Activated CD4-positive, alpha-beta T cell treated with anti-CD3 and anti-CD28 coated beads, Interleukin-2, amount 10 ng/mL, durations not matched to agents 7 days and 5 days (primary cell): ENCODE data around the gene CYBC1. TPM values are rescaled to one million over a fixed set of nuclear protein-coding genes. Genes with fewer than 3 reads are reported as not detected.

Experiments
- CTCF ChIA-PET: fragments of 350-600 bp; sonication (Branson Sonifier 250); formaldehyde crosslinking; loops from one replicate; lab custom pipeline; 2021; ENCODE audit warnings: antibody characterized with exemption; lab: Charles Lee
- POLR2A ChIA-PET: fragments of 350-600 bp; sonication (Branson Sonifier 250); formaldehyde crosslinking; loops from one replicate; lab custom pipeline; 2021; ENCODE audit warnings: antibody characterized with exemption; lab: Charles Lee
- DNase-seq: peaks from one replicate; pipeline ENCODE4 v3.0.0-alpha.2; 2020
- H3K27ac Mint-ChIP-seq: one replicate; pipeline ENCODE4 v1.8.0; 2021; ENCODE audit warnings: mild to moderate bottlenecking, moderate library complexity, mixed read lengths
- H3K27me3 Mint-ChIP-seq: one replicate; pipeline ENCODE4 v1.8.0; 2021; ENCODE audit warnings: mixed read lengths
- H3K36me3 Mint-ChIP-seq: one replicate; pipeline ENCODE4 v1.8.0; 2021; ENCODE audit warnings: low read depth, mixed read lengths
- H3K4me1 Mint-ChIP-seq: one replicate; pipeline ENCODE4 v1.8.0; 2021; ENCODE audit warnings: mixed read lengths
- H3K4me3 Mint-ChIP-seq: one replicate; pipeline ENCODE4 v1.8.0; 2021; ENCODE audit warnings: mild to moderate bottlenecking, moderate library complexity, mixed read lengths
- H3K9me3 Mint-ChIP-seq: one replicate; pipeline ENCODE4 v1.8.0; 2021; ENCODE audit warnings: mixed read lengths
- total RNA-seq, 2 experiments: library from RNA; stranded (reverse); gene quantifications; one replicate each; pipeline ENCODE4 v1.2.3, GENCODE V29; 2021

CYBC1 gene
- total RNA-seq, 2 experiments from 2014 or later, result 300 to 324 TPM

DNA sequence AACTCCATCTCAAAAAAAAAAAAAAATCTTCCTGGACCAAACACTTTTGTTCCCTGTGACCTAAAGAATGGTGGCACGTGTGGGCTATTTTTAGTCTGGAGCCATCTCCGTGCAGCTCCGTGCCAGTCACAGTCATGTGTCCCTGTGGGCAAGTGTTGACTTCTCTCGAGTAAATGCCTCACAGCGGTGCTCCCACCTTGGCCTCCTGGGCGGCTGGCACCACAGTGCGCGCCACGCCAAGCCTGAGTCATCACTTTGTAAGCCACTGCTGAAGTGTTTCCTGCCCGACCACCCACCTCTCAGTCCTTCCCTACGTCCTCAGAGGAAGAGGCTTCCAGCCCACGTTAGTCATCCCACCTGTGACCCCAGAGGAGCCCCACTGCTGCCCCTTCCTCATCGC is 43.3 kb downstream of the CYBC1 start:
- H3K27ac Mint-ChIP-seq, result no peak overlapping the region
- peaks cover 5% of the 10 kb centered on the region for H3K4me1 Mint-ChIP-seq
- no peaks in the 10 kb centered on the region for H3K9me3 Mint-ChIP-seq
- H3K27me3 Mint-ChIP-seq, result no peaks in the 10 kb centered on the region
- H3K4me3 Mint-ChIP-seq, result no peak overlapping the region
- peaks cover 15% of the 10 kb centered on the region for H3K36me3 Mint-ChIP-seq
- CTCF ChIA-PET, result interaction anchor here (0.6 kb wide), 1 partner anchor 675 kb away, joined by 5 read pairs; no protein-coding TSS in a partner anchor
- DNase-seq, result no peak
- POLR2A ChIA-PET, result no interaction called here

- Mint-ChIP-seq H3K27me3 (no peaks in the 10 kb centered on the region), H3K4me1 (peaks cover 12% of the 10 kb centered on the region), H3K4me3 (no peak overlapping the region), H3K36me3 (peaks cover 18% of the 10 kb centered on the region), H3K9me3 (no peaks in the 10 kb centered on the region), H3K27ac (no peak overlapping the region)
- POLR2A ChIA-PET, result no interaction called here
- DNase-seq, result no peak
- CTCF ChIA-PET, result no interaction called here
Measured at GRCh38 chr17:82406131-82406671, 44.4 kb downstream of the CYBC1 start.

DNA sequence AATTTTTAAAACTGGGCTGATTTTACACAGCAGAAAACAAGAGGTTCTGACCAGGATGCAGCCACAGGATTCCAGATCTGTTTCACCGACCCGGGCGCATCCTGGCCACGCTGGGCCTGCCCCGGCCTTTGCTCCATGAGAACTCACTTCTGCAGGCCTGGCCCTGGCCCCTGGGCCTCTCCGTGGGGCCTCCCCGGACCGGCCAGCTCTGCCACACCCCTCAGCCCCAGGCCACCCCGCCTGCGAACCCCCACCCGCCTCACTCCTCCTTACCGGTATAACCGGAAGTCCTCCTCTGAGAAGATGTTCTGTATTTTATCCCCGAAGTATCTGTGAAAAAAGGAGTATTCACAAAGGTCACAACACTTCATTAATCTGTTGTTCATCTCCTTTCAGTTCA is 45.5 kb downstream of the CYBC1 start:
- Mint-ChIP-seq H3K4me3 (no peak overlapping the region), H3K27ac (no peak overlapping the region), H3K9me3 (no peaks in the 10 kb centered on the region), H3K36me3 (peaks cover 20% of the 10 kb centered on the region), H3K4me1 (peaks cover 21% of the 10 kb centered on the region), H3K27me3 (no peaks in the 10 kb centered on the region)
- CTCF ChIA-PET, result no interaction called here
- no peak for DNase-seq
- POLR2A ChIA-PET, result no interaction called here

- H3K4me1 Mint-ChIP-seq, result peaks cover 21% of the 10 kb centered on the region
- ChIA-PET CTCF (interaction anchor here (0.6 to 1.9 kb wide), 2 partner anchors 10 to 88 kb away, joined by 3 to 7 read pairs; no protein-coding TSS in a partner anchor), POLR2A (no interaction called here)
- H3K9me3 Mint-ChIP-seq, result no peaks in the 10 kb centered on the region
- no peak overlapping the region for H3K4me3 Mint-ChIP-seq
- no peak overlapping the region for H3K27ac Mint-ChIP-seq
- H3K27me3 Mint-ChIP-seq, result no peaks in the 10 kb centered on the region
- DNase-seq, result no peak
- H3K36me3 Mint-ChIP-seq, result peaks cover 20% of the 10 kb centered on the region
Measured at GRCh38 chr17:82403662-82404660, 46.6 kb downstream of the CYBC1 start.

DNA sequence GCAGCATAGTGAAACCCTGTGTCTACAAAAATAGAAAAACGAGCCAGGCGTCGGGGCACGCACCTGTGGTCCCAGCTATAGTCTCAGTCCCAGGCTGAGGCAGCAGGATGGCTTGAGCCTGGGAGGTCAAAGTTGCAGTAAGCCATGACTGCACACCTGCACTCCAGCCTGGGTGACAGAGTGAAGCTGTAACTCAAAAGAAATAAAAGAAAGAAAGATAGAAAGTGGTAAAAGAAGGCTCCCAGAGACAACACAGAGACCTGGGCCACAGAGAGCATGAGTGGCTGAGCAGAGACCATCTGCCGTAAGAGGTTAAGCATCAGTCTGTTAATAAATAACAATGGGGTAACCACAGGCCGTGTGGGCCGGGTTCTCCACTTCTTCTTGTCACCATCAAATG is 47.7 kb downstream of the CYBC1 start:
- Mint-ChIP-seq H3K36me3 (peaks cover 20% of the 10 kb centered on the region), H3K27ac (no peak overlapping the region), H3K4me1 (peaks cover 21% of the 10 kb centered on the region), H3K4me3 (no peak overlapping the region), H3K27me3 (no peaks in the 10 kb centered on the region), H3K9me3 (no peaks in the 10 kb centered on the region)
- CTCF ChIA-PET, result interaction anchor here (1.9 kb wide), 1 partner anchor 11 kb away, joined by 7 read pairs; no protein-coding TSS in a partner anchor
- no peak for DNase-seq
- POLR2A ChIA-PET, result no interaction called here

DNA sequence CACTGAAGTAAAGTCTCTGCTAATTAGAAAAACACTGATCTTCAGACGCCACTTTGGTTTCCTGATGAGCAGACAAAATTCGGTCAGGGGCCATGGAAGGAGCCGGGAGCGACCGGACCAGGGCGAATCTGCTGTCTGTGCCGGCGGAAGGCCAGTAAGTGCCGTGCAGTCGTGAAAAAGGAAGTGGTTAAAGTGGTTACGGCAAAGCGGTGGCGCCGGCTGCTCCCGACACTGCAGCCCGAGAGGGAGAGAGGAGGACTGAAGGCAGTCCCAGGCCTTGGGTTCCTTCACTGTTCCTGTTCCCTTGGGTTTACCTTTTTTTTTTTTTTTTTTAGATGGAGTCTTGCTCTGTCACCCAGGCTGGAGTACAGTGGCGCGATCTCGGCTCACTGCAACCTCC is 49.7 kb downstream of the CYBC1 start:
- Mint-ChIP-seq H3K27ac (peak overlapping the region; percentile 88), H3K36me3 (peaks cover 19% of the 10 kb centered on the region), H3K9me3 (no peaks in the 10 kb centered on the region), H3K4me3 (peak overlapping the region; percentile 65), H3K27me3 (no peaks in the 10 kb centered on the region), H3K4me1 (peaks cover 18% of the 10 kb centered on the region)
- ChIA-PET POLR2A (no interaction called here), CTCF (no interaction called here)
- DNase-seq, result peak; percentile 66

GRCh38 chr17:82400206-82400605 is 50.3 kb downstream of the CYBC1 start:
- POLR2A ChIA-PET, result no interaction called here

DNA sequence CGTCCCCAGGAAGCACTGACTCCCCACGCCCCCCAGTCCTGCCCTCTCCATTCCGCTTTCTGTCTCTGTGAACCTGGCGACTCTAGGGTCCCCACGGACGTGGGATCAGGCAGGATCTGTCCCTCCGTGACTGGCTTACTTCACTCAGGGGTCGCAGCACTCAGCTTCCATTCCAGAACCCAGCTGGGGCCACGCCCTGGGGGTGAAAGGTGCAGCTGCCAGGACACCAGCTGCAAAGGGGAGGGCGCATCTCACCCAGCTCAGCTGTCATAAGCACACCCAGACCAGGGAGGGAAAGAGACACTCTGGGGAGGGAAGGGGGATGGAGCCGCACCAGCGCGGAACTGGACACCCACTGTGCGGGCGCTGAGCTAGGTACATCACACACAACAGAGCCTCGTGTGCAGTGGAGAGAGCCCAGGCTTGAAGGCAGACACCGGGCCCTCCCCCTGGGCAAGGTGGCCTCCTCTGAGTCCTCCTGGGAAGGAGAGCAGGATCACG is 50.9 kb downstream of the CYBC1 start:
- ChIA-PET CTCF (interaction anchor here (0.7 to 1.2 kb wide), 3 partner anchors 16 to 93 kb away, joined by 3 read pairs; no protein-coding TSS in a partner anchor), POLR2A (no interaction called here)
- H3K27me3 Mint-ChIP-seq, result no peaks in the 10 kb centered on the region
- H3K9me3 Mint-ChIP-seq, result no peaks in the 10 kb centered on the region
- no peak overlapping the region for H3K4me3 Mint-ChIP-seq
- peaks cover 18% of the 10 kb centered on the region for H3K4me1 Mint-ChIP-seq
- peaks cover 17% of the 10 kb centered on the region for H3K36me3 Mint-ChIP-seq
- DNase-seq, result no peak
- no peak overlapping the region for H3K27ac Mint-ChIP-seq

More at GRCh38 chr17:82400206-82400605, 50.3 kb downstream of the CYBC1 start:
- Mint-ChIP-seq H3K4me3 (no peak overlapping the region), H3K4me1 (peaks cover 18% of the 10 kb centered on the region), H3K36me3 (peaks cover 18% of the 10 kb centered on the region), H3K27ac (peak overlapping the region; percentile 7), H3K9me3 (no peaks in the 10 kb centered on the region), H3K27me3 (no peaks in the 10 kb centered on the region)
- CTCF ChIA-PET, result interaction anchor here (0.7 to 0.9 kb wide), 2 partner anchors 16 to 62 kb away, joined by 3 read pairs; no protein-coding TSS in a partner anchor
- DNase-seq, result no peak

DNA sequence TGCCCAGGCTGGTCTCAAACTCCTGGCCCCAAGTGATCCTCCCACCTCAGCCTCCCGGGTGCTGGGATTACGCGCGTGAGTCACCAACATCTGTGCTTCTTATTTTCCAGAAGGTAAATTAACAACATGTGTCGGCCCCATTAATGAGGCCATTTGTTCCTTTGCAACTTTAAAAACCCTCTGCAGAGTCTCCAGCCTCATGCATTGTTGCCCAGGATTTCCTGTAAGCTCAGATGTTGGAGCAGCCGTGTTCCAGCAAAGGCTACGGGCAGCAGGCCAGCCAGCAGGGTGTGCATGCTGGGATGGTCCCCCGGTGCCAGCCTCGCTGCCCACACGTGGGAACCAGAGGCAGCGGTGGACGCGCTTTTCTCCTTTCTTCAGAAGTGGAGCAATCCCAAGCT is 51.5 kb downstream of the CYBC1 start:
- POLR2A ChIA-PET, result no interaction called here
- H3K27me3 Mint-ChIP-seq, result no peaks in the 10 kb centered on the region

DNA sequence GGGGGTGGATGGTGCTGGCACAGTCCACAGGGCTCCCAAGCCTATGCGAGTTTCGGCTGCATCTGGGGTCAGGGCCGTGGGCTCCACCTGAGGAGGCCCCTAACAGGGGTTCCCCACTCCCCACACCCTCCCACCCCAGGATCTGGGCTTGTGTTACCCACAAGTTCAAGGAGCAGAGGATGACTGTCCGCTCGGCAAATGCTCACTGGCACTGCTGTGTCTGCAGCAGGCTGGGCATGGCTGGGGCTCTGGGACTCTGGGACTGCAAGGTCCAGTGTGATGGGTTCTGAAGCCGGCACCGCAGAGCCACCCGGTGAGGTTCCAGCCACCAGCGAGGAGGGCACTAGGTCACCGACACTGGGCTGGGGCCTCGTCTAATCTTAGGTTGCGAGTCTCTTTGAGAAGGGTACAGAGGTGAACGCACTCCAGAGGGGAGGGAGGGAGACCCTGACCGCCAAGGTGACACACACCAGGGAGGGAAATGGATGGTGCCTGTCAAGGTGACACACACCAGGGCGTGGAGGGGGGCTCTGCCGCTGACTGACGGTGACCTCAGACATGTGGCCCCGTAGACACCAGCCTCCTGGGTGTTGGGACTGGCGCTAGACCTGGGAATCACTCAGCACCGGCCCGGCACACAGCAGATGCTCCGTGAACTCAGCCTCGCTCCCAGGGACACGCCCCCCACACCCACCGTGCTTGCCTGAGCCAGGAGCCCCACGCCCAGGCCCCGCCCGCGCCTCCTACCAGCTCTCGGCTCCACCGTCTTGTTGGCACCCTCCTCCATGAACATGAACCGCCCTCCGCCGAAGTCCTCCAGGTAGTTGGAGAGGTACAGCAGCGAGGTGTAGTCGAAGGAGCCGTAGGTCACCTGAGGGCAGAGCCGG is 52.9 kb downstream of the CYBC1 start:
- no peak overlapping the region for H3K27ac Mint-ChIP-seq
- ChIA-PET POLR2A (no interaction called here), CTCF (no interaction called here)
- H3K4me3 Mint-ChIP-seq, result no peak overlapping the region
- no peak for DNase-seq
- no peaks in the 10 kb centered on the region for H3K27me3 Mint-ChIP-seq
- H3K4me1 Mint-ChIP-seq, result peaks cover 18% of the 10 kb centered on the region
- peaks cover 6% of the 10 kb centered on the region for H3K36me3 Mint-ChIP-seq
- no peaks in the 10 kb centered on the region for H3K9me3 Mint-ChIP-seq

More for the DNA sequence above, 51.5 kb downstream of the CYBC1 start:
- Mint-ChIP-seq H3K4me3 (no peak overlapping the region), H3K4me1 (peaks cover 18% of the 10 kb centered on the region), H3K27ac (no peak overlapping the region), H3K36me3 (peaks cover 17% of the 10 kb centered on the region), H3K9me3 (no peaks in the 10 kb centered on the region)
- CTCF ChIA-PET, result interaction anchor here (1.2 kb wide), 1 partner anchor 93 kb away, joined by 3 read pairs; no protein-coding TSS in a partner anchor
- DNase-seq, result no peak

DNA sequence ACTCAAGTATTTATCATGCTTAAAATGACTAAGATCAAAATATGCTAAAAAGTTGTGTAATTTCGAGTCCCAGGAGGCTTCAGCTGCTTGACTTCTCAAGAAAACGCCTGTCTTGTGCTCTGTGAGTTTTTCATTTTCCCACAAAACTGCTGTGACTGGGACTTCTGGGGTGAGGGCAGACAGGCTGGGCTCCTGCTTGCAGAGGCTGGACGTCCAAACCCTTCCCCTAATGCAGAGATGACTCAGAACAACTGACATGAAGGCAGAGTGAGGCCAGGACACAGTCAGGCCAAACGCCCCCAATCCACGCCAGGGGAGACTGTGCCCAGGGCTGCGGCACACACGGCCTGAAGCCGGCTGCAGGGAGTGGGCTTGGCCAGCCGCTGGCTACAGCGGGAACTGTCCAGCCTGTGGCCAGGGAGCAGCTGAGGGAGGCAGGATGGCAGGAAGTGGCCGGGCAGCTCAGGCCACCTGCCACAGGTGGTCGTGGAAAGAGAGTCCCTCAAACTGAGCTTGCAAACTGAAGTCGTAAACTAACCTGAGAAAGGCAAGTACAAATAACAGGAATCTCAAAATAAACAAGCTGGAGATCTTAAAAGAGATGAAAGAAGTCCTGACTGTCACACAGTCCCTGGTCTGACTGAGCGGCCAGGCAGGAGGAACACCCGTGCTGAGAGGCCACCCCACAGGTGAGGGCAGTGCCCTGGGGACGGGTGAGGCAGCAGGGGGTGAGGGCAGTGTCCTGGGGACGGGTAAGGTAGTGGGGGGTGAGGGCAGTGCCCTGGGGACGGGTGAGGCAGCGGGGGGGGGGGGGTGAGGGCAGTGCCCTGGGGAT is 53.7 kb downstream of the CYBC1 start:
- peaks cover 5% of the 10 kb centered on the region for H3K36me3 Mint-ChIP-seq
- H3K4me1 Mint-ChIP-seq, result peaks cover 17% of the 10 kb centered on the region
- H3K27ac Mint-ChIP-seq, result no peak overlapping the region
- no peaks in the 10 kb centered on the region for H3K27me3 Mint-ChIP-seq
- no peaks in the 10 kb centered on the region for H3K9me3 Mint-ChIP-seq
- ChIA-PET CTCF (no interaction called here), POLR2A (interaction anchor here (0.7 kb wide), 1 partner anchor 64 kb away, joined by 3 read pairs; no protein-coding TSS in a partner anchor)
- no peak overlapping the region for H3K4me3 Mint-ChIP-seq
- DNase-seq, result no peak
